Esophagus squamous epithelium (tissue), 4 donors: ENCODE measurements around the gene SYTL3.

Source experiments
- POLR2A ChIP-seq, 4 donors: fragments of 450-650 bp; IDR thresholded peaks; one replicate each; pipeline ENCODE4 v1.6.1; 2017; ENCODE audit warnings: antibody characterized with exemption in 4 of 4, mild to moderate bottlenecking in 4 of 4, moderate library complexity in 3 of 4
- TF ChIP-seq, protein P1 (sequence below), 6 experiments: fragments of 450-650 bp in 4 of 6; fragments of 200-600 bp in 2 of 6; sonication (generic) in 2 of 6; IDR thresholded peaks; one replicate each; pipeline ENCODE4 v1.5.1; 2016 to 2019; ENCODE audit warnings: antibody characterized with exemption in 6 of 6, mild to moderate bottlenecking in 4 of 6, moderate library complexity in 4 of 6

DNA sequence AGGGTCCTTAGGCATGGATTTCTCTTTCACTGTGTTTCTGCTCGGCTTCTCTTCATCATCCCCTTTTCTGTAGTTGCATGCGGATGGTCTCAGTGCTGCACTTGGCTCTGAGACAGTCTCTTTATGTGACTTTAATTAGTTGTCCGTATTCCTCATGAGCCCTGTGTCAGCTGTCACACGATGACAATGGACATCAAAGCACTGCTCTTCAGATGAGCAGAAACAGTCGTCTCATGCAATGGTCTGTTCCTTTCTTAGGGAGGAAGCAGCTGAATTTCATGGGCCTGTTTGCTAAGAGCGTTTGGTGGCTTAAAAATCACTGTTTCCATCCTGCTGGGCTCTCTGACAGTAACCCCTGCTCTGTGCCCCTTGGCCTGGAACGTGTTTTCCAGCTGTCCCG, 64.9 kb downstream of the SYTL3 start:
- TF ChIP-seq, protein P1, sequence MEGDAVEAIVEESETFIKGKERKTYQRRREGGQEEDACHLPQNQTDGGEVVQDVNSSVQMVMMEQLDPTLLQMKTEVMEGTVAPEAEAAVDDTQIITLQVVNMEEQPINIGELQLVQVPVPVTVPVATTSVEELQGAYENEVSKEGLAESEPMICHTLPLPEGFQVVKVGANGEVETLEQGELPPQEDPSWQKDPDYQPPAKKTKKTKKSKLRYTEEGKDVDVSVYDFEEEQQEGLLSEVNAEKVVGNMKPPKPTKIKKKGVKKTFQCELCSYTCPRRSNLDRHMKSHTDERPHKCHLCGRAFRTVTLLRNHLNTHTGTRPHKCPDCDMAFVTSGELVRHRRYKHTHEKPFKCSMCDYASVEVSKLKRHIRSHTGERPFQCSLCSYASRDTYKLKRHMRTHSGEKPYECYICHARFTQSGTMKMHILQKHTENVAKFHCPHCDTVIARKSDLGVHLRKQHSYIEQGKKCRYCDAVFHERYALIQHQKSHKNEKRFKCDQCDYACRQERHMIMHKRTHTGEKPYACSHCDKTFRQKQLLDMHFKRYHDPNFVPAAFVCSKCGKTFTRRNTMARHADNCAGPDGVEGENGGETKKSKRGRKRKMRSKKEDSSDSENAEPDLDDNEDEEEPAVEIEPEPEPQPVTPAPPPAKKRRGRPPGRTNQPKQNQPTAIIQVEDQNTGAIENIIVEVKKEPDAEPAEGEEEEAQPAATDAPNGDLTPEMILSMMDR (IDR thresholded peaks at IDR 0.05), result no peak
- TF ChIP-seq POLR2A (IDR thresholded peaks at IDR 0.05), result no peak
